Coronary artery (tissue), 2 donors: ENCODE measurements around the gene SGMS1.

Experiments used
- DNase-seq: peaks from one replicate; pipeline ENCODE4 v3.0.0-alpha.2; 2017; ENCODE audit warnings: low spot score
- H3K27ac ChIP-seq, 2 donors: fragments of 200-600 bp; sonication (generic); one replicate each; pipeline ENCODE4 v1.5.1; 2016 to 2019
- H3K4me3 ChIP-seq: fragments of 200-600 bp; sonication (generic); 2 replicates; pipeline ENCODE4 v1.5.1; 2016; ENCODE audit warnings: mild to moderate bottlenecking, moderate library complexity
- CTCF ChIP-seq: fragments of 200-600 bp; sonication (generic); IDR thresholded peaks from one replicate; pipeline ENCODE4 v1.5.1; 2019; ENCODE audit warnings: antibody characterized with exemption

The SGMS1 gene

GRCh38 chr10:50341987-50342386, 281.8 kb downstream of the SGMS1 start:
- DNase-seq: no peak
- no peak overlapping the region for H3K27ac ChIP-seq
- no peak for TF ChIP-seq CTCF

GRCh38 chr10:50336140-50336539, 287.6 kb downstream of the SGMS1 start:
- Histone ChIP-seq H3K4me3 (no peak overlapping the region), H3K27ac (no peak overlapping the region)
- no peak for DNase-seq
- no peak for TF ChIP-seq CTCF

More at GRCh38 chr10:50341987-50342386, 281.8 kb downstream of the SGMS1 start:
- no peak overlapping the region for H3K4me3 ChIP-seq

GRCh38 chr10:50335397-50335796, 288.4 kb downstream of the SGMS1 start:
- no peak overlapping the region for H3K27ac ChIP-seq
- no peak for DNase-seq
- no peak for TF ChIP-seq CTCF
- no peak overlapping the region for H3K4me3 ChIP-seq

- no peak overlapping the region for H3K27ac ChIP-seq
- H3K4me3 ChIP-seq: no peak overlapping the region
- TF ChIP-seq CTCF: no peak
- no peak for DNase-seq
Observed at GRCh38 chr10:50334273-50334672, 289.5 kb downstream of the SGMS1 start.

GRCh38 chr10:50333872-50334271, 289.9 kb downstream of the SGMS1 start:
- Histone ChIP-seq H3K27ac (no peak overlapping the region), H3K4me3 (no peak overlapping the region)
- no peak for DNase-seq
- TF ChIP-seq CTCF: no peak

- Histone ChIP-seq H3K27ac (no peak overlapping the region), H3K4me3 (no peak overlapping the region)
- no peak for TF ChIP-seq CTCF
- DNase-seq: no peak
Observed at GRCh38 chr10:50332108-50332842, 291.5 kb downstream of the SGMS1 start.

GRCh38 chr10:50331486-50331885, 292.3 kb downstream of the SGMS1 start:
- DNase-seq: no peak
- no peak overlapping the region for H3K4me3 ChIP-seq
- no peak for TF ChIP-seq CTCF
- no peak overlapping the region for H3K27ac ChIP-seq
